Osteoblast (primary cell): ENCODE measurements around the gene MARS1. TPM values are rescaled to one million over a fixed set of nuclear protein-coding genes. Genes with fewer than 3 reads are reported as not detected.

ENCODE experiments used
- DNase-seq: peaks from one replicate; pipeline ENCODE4 v3.0.0; 2011; ENCODE audit warnings: low spot score, mixed read lengths; ENCODE audit not compliant: insufficient read length; ENCODE audit errors: missing footprints
- H2AFZ ChIP-seq: 2 replicates; pipeline ENCODE4 v1.6.0; 2011; ENCODE audit warnings: mild to moderate bottlenecking, low read length
- H3K27ac ChIP-seq: 2 replicates; pipeline ENCODE4 v1.5.1; 2011; ENCODE audit warnings: mild to moderate bottlenecking, low read depth, low read length, moderate library complexity
- H3K27me3 ChIP-seq: 2 replicates; pipeline ENCODE4 v1.6.0; 2012; ENCODE audit warnings: mild to moderate bottlenecking, control low read depth, inconsistent platforms, low read length, moderate library complexity; ENCODE audit not compliant: insufficient read depth
- H3K36me3 ChIP-seq: 2 replicates; pipeline ENCODE4 v1.5.1; 2011; ENCODE audit warnings: mild to moderate bottlenecking, low read length, control low read depth, moderate library complexity; ENCODE audit not compliant: insufficient read depth
- H3K4me1 ChIP-seq: 2 replicates; pipeline ENCODE4 v1.5.1; 2011; ENCODE audit warnings: mild to moderate bottlenecking, low read length, control low read depth, moderate library complexity; ENCODE audit not compliant: insufficient read depth
- H3K4me2 ChIP-seq: 2 replicates; pipeline ENCODE4 v1.6.0; 2011; ENCODE audit warnings: mild to moderate bottlenecking, low read length; ENCODE audit not compliant: insufficient read depth
- H3K4me3 ChIP-seq: fragments of 200-600 bp; sonication (generic); 3 replicates; pipeline ENCODE4 v1.5.1; 2012; ENCODE audit warnings: mild to moderate bottlenecking, low read length, inconsistent platforms; ENCODE audit not compliant: insufficient read depth
- H3K79me2 ChIP-seq: 2 replicates; pipeline ENCODE4 v1.6.0; 2012; ENCODE audit warnings: mild to moderate bottlenecking, low read length, control low read depth, inconsistent platforms; ENCODE audit not compliant: insufficient read depth
- H3K9me3 ChIP-seq: 2 replicates; pipeline ENCODE4 v1.5.1; 2011; ENCODE audit warnings: low read depth, low read length, control low read depth
- H4K20me1 ChIP-seq: 2 replicates; pipeline ENCODE4 v1.6.0; 2012; ENCODE audit warnings: mild to moderate bottlenecking, low read length, control low read depth; ENCODE audit not compliant: insufficient read depth
- total RNA-seq: library from RNA; depleted of rRNA; stranded (reverse); fragments of >200 nt; gene quantifications from 2 replicates; pipeline ENCODE4 v1.2.3, GENCODE V29; 2012
- TF ChIP-seq, protein P1 (sequence below): IDR thresholded peaks from 2 replicates; pipeline ENCODE4 v1.5.1; 2011; ENCODE audit warnings: mild to moderate bottlenecking, low read depth, low read length, moderate library complexity; ENCODE audit errors: extremely low read depth

MARS1 gene
- total RNA-seq, 1 donor: 187 TPM

DNA sequence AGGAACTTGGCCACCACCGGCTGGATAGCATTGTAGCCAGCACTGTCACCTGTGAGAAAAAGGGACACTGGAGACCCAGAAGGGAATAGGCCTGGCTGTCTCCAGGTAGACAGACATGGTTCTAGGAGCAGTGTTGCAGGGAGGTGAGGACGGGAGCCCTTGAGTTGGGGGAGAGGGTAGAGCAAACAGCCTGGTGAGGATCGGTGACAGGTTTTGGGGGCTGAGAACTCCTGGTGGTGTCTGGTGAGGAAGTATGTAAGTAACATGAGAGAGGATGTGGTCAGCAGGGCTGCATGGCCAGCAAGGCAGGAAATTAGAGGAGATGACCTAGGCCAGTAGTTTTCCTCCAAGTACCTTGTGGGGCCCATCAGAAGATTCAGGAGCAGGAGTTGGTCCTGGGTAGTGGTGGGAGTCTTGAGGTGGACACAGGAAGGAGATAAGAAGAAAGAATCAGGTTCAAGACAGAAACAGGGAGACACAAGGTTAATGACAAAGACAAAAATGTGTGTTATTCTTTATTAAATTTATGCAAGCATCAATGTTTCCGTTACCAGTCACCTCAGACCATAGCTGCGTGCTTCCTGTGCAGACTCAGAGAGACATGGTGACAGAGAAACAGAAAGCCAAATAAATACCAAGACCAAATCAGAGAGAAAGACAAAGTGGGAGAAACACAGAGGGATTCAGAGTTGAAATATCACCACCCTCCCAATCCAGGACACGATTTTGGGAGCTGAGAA lies 8.3 kb upstream of the MARS1 start, which contains the start of gene ARHGAP9:
ARHGAP9 (minus strand) TSS at position 491 of the 740 bp plus-strand sequence; CDS start at position 31, 460 bp downstream.
- Histone ChIP-seq H3K79me2 (no peaks in the 10 kb centered on the region), H3K4me3 (no peak within 1 kb of the TSS), H3K4me2 (no peak within 1 kb of the TSS), H4K20me1 (no peaks in the 10 kb centered on the region), H3K36me3 (no peaks in the 10 kb centered on the region), H3K9me3 (no peaks in the 10 kb centered on the region), H3K4me1 (no peaks in the 10 kb centered on the region), H2AFZ (no peak within 1 kb of the TSS), H3K27ac (no peak within 1 kb of the TSS), H3K27me3 (peaks cover 63% of the 10 kb centered on the region)
- TF ChIP-seq, protein P1, sequence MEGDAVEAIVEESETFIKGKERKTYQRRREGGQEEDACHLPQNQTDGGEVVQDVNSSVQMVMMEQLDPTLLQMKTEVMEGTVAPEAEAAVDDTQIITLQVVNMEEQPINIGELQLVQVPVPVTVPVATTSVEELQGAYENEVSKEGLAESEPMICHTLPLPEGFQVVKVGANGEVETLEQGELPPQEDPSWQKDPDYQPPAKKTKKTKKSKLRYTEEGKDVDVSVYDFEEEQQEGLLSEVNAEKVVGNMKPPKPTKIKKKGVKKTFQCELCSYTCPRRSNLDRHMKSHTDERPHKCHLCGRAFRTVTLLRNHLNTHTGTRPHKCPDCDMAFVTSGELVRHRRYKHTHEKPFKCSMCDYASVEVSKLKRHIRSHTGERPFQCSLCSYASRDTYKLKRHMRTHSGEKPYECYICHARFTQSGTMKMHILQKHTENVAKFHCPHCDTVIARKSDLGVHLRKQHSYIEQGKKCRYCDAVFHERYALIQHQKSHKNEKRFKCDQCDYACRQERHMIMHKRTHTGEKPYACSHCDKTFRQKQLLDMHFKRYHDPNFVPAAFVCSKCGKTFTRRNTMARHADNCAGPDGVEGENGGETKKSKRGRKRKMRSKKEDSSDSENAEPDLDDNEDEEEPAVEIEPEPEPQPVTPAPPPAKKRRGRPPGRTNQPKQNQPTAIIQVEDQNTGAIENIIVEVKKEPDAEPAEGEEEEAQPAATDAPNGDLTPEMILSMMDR: no peak
- peak; percentile 74 for DNase-seq

GRCh38 chr12:57481671-57482070 lies 6.2 kb upstream of the MARS1 start:
- H3K4me3 ChIP-seq: no peak overlapping the region
- H3K9me3 ChIP-seq: no peaks in the 10 kb centered on the region
- no peak overlapping the region for H3K4me2 ChIP-seq
- H3K36me3 ChIP-seq: no peaks in the 10 kb centered on the region
- no peak overlapping the region for H3K27ac ChIP-seq
- no peak overlapping the region for H2AFZ ChIP-seq
- H3K79me2 ChIP-seq: no peaks in the 10 kb centered on the region
- peaks cover 41% of the 10 kb centered on the region for H3K27me3 ChIP-seq
- TF ChIP-seq, protein P1: no peak
- no peaks in the 10 kb centered on the region for H3K4me1 ChIP-seq
- DNase-seq: no peak
- no peaks in the 10 kb centered on the region for H4K20me1 ChIP-seq

DNA sequence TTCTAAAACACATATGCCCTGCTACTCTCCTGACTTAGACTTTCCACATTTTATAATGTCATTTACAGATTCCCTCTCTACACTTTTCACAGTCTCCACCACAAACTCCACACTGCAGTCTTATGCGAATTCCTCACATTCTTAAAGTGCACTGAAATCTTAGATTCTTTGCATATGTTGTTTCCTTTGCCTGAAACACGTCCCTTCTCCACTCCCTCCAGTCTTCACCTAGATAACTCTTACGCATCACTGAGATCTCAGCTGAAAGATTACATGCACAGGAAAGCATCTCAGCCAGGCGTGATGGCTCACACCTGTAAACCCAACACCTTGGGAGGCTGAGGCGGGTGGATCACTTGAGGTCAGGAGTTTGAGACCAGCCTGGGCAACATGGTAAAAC lies 4.4 kb upstream of the MARS1 start:
- Histone ChIP-seq H3K27ac (no peak overlapping the region), H3K4me2 (no peak overlapping the region)

DNA sequence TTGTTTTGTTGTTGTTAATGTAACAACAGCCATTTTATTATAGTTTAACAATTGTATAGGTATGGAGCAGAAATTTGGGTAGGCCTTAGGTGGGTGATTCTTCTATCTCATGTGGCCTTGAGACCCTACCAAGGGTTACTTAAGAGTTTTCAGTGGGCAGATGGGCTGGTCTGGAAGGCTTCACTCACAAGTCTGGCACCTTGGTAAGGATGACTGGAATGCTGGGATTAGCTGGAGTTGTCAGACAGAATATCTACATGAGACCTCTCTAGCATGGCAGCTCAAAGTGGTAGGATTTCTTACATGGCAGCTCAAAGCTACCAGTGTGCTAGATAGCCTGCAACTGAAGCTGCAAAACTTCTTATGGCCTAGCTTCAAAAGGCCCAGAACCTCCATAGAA lies 2.2 kb upstream of the MARS1 start:
- peaks cover 9% of the 10 kb centered on the region for H3K4me1 ChIP-seq
- H2AFZ ChIP-seq: no peak overlapping the region
- no peak overlapping the region for H3K27ac ChIP-seq
- no peak overlapping the region for H3K4me3 ChIP-seq
- H3K36me3 ChIP-seq: peaks cover 15% of the 10 kb centered on the region
- DNase-seq: no peak
- H3K79me2 ChIP-seq: peaks cover 27% of the 10 kb centered on the region
- no peaks in the 10 kb centered on the region for H3K9me3 ChIP-seq
- TF ChIP-seq, protein P1: no peak
- H3K4me2 ChIP-seq: no peak overlapping the region
- peaks cover 12% of the 10 kb centered on the region for H3K27me3 ChIP-seq
- peaks cover 7% of the 10 kb centered on the region for H4K20me1 ChIP-seq

More for the DNA sequence above, 4.4 kb upstream of the MARS1 start:
- no peaks in the 10 kb centered on the region for H3K9me3 ChIP-seq
- TF ChIP-seq, protein P1: no peak
- peaks cover 6% of the 10 kb centered on the region for H3K79me2 ChIP-seq
- no peaks in the 10 kb centered on the region for H3K4me1 ChIP-seq
- no peak overlapping the region for H2AFZ ChIP-seq
- H3K36me3 ChIP-seq: no peaks in the 10 kb centered on the region
- H4K20me1 ChIP-seq: no peaks in the 10 kb centered on the region
- H3K4me3 ChIP-seq: no peak overlapping the region
- no peak for DNase-seq
- H3K27me3 ChIP-seq: peaks cover 27% of the 10 kb centered on the region
